ENCODE measurements around the gene GORASP1.

GORASP1 gene

GRCh38 chr3:39125841-39126500 is 18.5 kb upstream of the GORASP1 start:
- no peak for DNase-seq (ENCODE audit: low read depth)

GRCh38 chr3:39124876-39125840 is 17.7 kb upstream of the GORASP1 start:
- no peak for DNase-seq (ENCODE audit: low read depth)

GRCh38 chr3:39122813-39123212 is 15.4 kb upstream of the GORASP1 start:
- no peak for DNase-seq (ENCODE audit: low read depth)

GRCh38 chr3:39121621-39122020 is 14.2 kb upstream of the GORASP1 start:
- DNase-seq (ENCODE audit: low read depth): no peak

- no peak for DNase-seq (ENCODE audit: low read depth)
These were observed 11.7 kb upstream of the GORASP1 start for GRCh38 chr3:39118931-39119660.

GRCh38 chr3:39118079-39118478 is 10.7 kb upstream of the GORASP1 start:
- DNase-seq (ENCODE audit: low read depth): no peak

- no peak for DNase-seq (ENCODE audit: low read depth)
These were observed 8.4 kb upstream of the GORASP1 start for GRCh38 chr3:39115870-39116269.

GRCh38 chr3:39114456-39114855 is 7.0 kb upstream of the GORASP1 start:
- no peak for DNase-seq (ENCODE audit: low read depth)

- no peak for DNase-seq (ENCODE audit: low read depth)
These were observed 5.9 kb upstream of the GORASP1 start for GRCh38 chr3:39113291-39113690.

- DNase-seq (ENCODE audit: low read depth): no peak
These were observed 5.1 kb upstream of the GORASP1 start for GRCh38 chr3:39112535-39112934.

- DNase-seq (ENCODE audit: low read depth): no peak
These were observed 4.7 kb upstream of the GORASP1 start for GRCh38 chr3:39112113-39112512.

GRCh38 chr3:39110041-39110639 is 2.7 kb upstream of the GORASP1 start:
- no peak for DNase-seq (ENCODE audit: low read depth)

GRCh38 chr3:39109086-39109485 is 1.7 kb upstream of the GORASP1 start:
- DNase-seq (ENCODE audit: low read depth): no peak

- no peak for DNase-seq (ENCODE audit: low read depth)
These were observed 828 bp upstream of the GORASP1 start for GRCh38 chr3:39108200-39108710.

GRCh38 chr3:39106851-39107387 is 508 bp downstream of the GORASP1 start:
- no peak for DNase-seq (ENCODE audit: low read depth)

- no peak for DNase-seq (ENCODE audit: low read depth)
These were observed 1.1 kb downstream of the GORASP1 start for GRCh38 chr3:39106281-39106811.

GRCh38 chr3:39105687-39106063 is 1.8 kb downstream of the GORASP1 start:
- DNase-seq (ENCODE audit: low read depth): no peak

GRCh38 chr3:39104961-39105686 is 2.3 kb downstream of the GORASP1 start:
- DNase-seq (ENCODE audit: low read depth): no peak

GRCh38 chr3:39103791-39104552 is 3.5 kb downstream of the GORASP1 start:
- no peak for DNase-seq (ENCODE audit: low read depth)

- DNase-seq (ENCODE audit: low read depth): no peak
These were observed 4.1 kb downstream of the GORASP1 start for GRCh38 chr3:39103324-39103693.

Data from activated T-helper 9 cell treated with anti-CD3 and anti-CD28 coated beads, Interleukin-2, amount 50 U/mL, for 16 hours (primary cell).